SKM-1 treated with dmso at 0.1 percent for 144 hours (cell line): ENCODE measurements around the gene APLP2.

ENCODE experiments used
- DNase-seq: peaks from one replicate; lab custom pipeline; 2025; ENCODE audit not compliant: unreplicated experiment; lab: John Stamatoyannopoulos, UW

The APLP2 gene

GRCh38 chr11:130114281-130114680 is 44.6 kb downstream of the APLP2 start:
- DNase-seq, result no peak

DNA sequence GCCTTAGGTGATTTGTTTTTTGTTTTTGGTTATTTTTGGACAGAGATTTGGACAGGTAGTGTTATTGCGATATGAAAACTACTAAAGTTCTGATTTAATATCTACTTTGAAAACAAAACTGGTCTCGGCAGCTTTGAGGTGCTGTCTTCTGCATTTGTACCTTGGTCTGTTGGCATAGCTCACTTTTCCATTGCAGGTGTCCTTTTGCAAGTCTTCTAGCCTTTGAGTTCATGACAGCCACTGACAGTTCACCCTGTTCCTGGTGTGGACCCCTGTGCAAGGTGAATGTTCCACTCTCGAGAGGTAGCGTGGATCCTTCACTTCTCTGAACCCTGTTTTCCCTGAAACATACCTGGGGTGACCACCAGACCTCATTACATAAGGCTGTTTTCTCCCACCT is 45.0 kb downstream of the APLP2 start:
- no peak for DNase-seq

GRCh38 chr11:130115218-130115617 is 45.5 kb downstream of the APLP2 start:
- no peak for DNase-seq

DNA sequence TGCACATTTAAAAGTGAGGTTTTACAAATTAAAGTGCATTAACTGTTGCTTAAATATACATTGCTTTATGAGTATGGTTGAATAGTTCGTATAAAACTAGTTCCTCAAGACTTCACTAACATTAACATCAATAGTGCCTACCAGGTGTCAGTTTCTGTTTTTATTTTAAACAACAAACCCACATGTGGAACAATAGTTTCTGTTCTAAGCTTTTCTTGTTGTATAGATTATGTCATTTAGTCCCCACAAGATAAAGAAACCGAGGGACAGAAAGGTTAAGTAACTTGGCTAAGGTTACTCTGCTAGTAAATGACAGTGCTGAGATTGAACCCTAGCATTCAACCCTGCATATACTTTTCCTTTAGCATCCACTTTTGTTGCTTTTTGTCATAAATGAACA is 48.5 kb downstream of the APLP2 start:
- no peak for DNase-seq

GRCh38 chr11:130118636-130119387 is 49.1 kb downstream of the APLP2 start:
- no peak for DNase-seq

- DNase-seq, result no peak
Measured at GRCh38 chr11:130120045-130120444, 50.4 kb downstream of the APLP2 start.

DNA sequence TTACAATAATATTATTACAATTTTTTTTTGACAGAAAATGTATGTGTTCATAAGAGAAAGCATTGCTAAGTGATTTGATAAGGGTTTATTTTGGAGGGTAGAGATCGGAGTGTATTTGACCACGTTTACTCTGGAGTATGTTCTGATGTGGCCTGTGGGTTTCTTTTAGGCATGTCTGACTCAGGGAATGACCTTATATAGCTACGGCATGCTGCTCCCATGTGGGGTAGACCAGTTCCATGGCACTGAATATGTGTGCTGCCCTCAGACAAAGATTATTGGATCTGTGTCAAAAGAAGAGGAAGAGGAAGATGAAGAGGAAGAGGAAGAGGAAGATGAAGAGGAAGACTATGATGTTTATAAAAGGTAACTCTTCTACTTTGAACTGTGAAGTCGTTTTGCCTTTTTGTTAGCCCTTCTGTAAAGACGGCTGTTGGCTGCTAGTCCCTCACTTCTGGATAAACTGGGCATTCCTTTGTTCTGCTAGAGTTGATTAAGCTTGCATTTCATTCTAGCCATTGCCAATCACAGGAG is 51.8 kb downstream of the APLP2 start:
- no peak for DNase-seq

GRCh38 chr11:130122141-130122575 is 52.5 kb downstream of the APLP2 start:
- DNase-seq, result no peak

- DNase-seq, result no peak
Measured at GRCh38 chr11:130123414-130124040, 53.8 kb downstream of the APLP2 start.

DNA sequence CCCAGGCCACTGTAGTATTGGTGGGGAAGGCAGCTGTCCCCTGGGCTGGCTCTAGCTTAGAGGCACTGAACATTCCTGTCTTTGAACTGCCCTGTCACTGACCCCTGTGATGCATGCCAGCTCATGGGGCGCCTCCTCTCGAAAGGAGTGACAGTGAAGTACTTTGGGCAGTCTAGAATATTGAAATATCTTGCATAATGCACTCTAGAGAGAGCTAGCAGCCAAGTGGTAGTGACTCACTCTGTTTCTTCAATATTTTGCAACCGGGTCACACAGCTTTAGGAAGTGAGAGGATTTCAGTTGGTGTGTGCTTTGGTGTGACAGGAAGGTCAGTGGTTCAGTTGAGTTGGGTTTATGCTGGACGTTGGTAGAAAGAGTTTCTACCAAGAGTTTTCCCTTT is 54.4 kb downstream of the APLP2 start:
- DNase-seq, result peak; percentile 98

- DNase-seq, result no peak
Measured at GRCh38 chr11:130125638-130126037, 55.9 kb downstream of the APLP2 start.

DNA sequence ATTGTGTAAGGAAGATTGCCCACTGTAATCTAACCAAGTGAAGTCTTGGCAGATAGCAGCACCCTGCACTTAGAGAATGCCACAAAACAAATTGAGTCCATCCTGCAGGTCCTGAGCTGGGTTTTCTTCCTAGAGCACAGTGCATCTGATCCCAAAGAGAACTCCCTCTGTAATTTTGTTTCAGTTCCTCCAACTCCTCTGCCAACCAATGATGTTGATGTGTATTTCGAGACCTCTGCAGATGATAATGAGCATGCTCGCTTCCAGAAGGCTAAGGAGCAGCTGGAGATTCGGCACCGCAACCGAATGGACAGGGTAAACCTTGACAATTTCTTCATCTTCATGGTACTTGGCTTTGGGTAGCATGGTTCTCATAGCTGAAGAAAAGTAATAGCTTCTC is 56.8 kb downstream of the APLP2 start:
- DNase-seq, result no peak

DNA sequence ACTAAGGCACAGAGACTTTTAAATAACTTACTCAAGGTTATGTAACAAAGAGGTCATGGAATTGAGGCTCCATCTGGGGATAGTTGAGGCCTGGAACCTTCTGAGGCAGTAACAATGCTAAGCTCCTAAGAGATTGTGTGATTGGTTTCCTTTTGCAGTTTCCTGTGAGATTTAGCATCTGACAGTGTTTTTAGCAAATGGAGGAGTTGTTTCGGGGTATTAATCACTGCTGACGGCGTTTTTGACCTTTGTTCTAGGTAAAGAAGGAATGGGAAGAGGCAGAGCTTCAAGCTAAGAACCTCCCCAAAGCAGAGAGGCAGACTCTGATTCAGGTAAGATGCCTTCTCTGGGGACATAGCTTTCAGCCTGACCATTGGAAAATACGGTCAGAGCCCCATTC is 57.8 kb downstream of the APLP2 start:
- DNase-seq, result no peak

GRCh38 chr11:130128626-130129025 is 58.9 kb downstream of the APLP2 start:
- DNase-seq, result peak; percentile 54

GRCh38 chr11:130129922-130130321 is 60.2 kb downstream of the APLP2 start:
- DNase-seq, result no peak

- DNase-seq, result peak; percentile 46
Measured at GRCh38 chr11:130131961-130132850, 62.5 kb downstream of the APLP2 start.

- no peak for DNase-seq
Measured at GRCh38 chr11:130133716-130134115, 64.0 kb downstream of the APLP2 start.

DNA sequence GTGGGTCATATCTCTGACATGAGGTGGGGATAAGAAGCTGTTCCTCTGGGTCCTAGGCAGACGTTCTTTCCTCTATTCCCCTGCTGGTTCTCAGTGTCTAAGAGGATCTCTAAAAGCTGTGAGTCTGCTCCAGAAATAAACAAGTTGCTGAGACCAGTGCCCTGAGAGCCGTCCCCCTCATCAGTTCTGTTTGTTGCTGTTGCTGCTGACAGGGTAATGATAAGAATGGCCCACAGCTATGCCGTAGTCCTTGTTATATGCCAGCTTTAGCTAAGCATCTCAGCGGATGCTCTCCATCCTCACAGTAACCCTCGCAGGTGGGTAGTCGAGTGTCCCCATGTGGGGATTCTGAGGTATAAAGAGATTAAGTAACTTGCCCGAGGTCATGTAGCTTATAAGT is 66.4 kb downstream of the APLP2 start:
- no peak for DNase-seq

GRCh38 chr11:130137999-130138398 is 68.3 kb downstream of the APLP2 start:
- no peak for DNase-seq

DNA sequence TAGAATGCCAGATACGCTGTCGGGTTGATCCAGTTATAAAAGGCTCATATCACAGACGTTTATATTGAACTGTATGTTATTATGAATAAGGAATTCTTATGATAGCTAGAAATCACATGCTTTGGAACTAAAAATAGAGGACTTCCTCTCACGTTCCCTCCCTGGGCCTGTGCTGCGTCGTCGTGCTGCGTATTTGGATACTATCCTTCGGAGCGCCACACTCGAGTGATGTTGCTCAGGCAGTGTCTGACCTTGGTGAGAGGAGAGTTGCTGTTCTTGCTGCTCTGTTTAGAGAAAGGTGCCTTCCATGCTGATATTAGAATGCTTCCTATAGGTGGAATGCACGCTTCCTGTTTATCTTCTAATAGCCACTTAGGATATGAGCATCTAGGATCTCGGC is 69.7 kb downstream of the APLP2 start:
- DNase-seq, result no peak

GRCh38 chr11:130141561-130142341 is 72.1 kb downstream of the APLP2 start:
- no peak for DNase-seq
